ENCODE results near the gene BTNL9. TPM values are rescaled to one million over a fixed set of nuclear protein-coding genes. Genes with fewer than 3 reads are reported as not detected.

The BTNL9 gene
- 162 and 188 TPM in 2 replicates for total RNA-seq (2014; rRNA removed; shearing (Covaris generic))
- 219 and 232 TPM in 2 replicates for total RNA-seq (2022)
- percentile 84 among the genes with signal in this experiment for Bru-seq, nascent RNA
- BruChase-seq, experiment 1, labeled RNA remaining after a 6-hour chase, result percentile 98 among the genes with signal in this experiment
- percentile 96 among the genes with signal in this experiment for BruChase-seq, experiment 2, labeled RNA remaining after a 2-hour chase
- long read RNA-seq, transcript BTNL9-205 (2 exons, 611 nt), result major isoform, 5 of 177 reads
- long read RNA-seq, partial matches to known transcripts, result 83 of 177 reads
- long read RNA-seq, other reads (novel, unspliced or antisense), result 88 of 177 reads

DNA sequence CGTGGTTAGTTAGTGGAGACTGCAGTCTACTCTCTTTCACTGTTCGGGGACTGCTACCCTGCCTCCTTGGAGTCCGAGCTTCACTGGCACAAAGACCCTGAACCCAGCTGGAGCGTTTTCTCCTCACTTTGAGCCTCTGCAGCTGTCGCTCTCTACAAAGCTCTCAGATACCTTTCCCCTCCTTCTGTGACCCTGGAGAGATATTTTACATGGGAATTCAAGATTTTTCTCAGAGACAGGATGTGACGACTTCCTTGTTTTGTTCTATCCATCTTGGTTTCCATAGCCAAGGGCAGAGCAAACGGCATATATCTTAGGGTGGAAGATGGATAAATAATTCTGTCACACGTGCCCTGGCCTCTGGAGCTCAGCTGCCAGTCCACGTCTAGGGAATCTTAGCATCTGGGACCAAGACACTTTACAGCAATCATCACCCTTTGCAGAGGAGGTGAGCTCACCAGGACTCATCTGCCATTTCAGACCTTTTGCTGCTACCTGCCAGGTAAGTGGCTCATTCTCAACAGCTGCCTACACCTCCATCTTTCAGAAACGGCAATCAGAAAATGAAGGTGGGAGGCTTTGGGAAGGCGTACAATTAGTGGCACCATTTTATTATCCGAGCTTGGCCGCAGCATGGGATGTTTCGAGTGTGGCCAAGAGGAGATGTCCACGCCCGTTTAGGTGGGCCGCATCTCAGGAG is at the start of gene BTNL9:
TSS of gene BTNL9 (plus strand) at position 336 of the 700 bp plus-strand sequence. CDS start 5,224 bp downstream, outside the sequence.
- Histone ChIP-seq H3K79me2 (ENCODE audit: insufficient read depth, low read depth, low read length) (no peaks in the 10 kb centered on the region), H2AFZ (ENCODE audit: low read length) (no peak within 1 kb of the TSS), H4K20me1 (ENCODE audit: insufficient read depth, low read length) (no peaks in the 10 kb centered on the region), H3K9me2 (ENCODE audit: insufficient read depth, low read length) (no peaks in the 10 kb centered on the region), H3K27ac (ENCODE audit: low read depth, low read length, poor library complexity, severe bottlenecking) (no peak within 1 kb of the TSS), H3K4me3 (ENCODE audit: low read depth, low read length, poor library complexity, severe bottlenecking) (no peak within 1 kb of the TSS), H3K36me3 (ENCODE audit: insufficient read depth, low read length) (no peaks in the 10 kb centered on the region), H3K4me1 (ENCODE audit: insufficient read depth, low read length, poor library complexity, severe bottlenecking) (peaks cover 20% of the 10 kb centered on the region), H3K4me2 (ENCODE audit: low read length) (no peak within 1 kb of the TSS), H3K9me3 (ENCODE audit: low read length) (no peaks in the 10 kb centered on the region)
- intact Hi-C loops (cut with micrococcal nuclease; ENCODE audit: unreplicated experiment), result loop anchor here (5.0 kb wide), 1 partner anchor 258 kb away; no protein-coding TSS in a partner anchor
- no peak for DNase-seq (ENCODE audit: low spot score)
- no peak for TF ChIP-seq EZH2phosphoT487 (IDR thresholded peaks at IDR 0.05; ENCODE audit: borderline replicate concordance, low read depth, low read length)
- TF ChIP-seq, protein P1, sequence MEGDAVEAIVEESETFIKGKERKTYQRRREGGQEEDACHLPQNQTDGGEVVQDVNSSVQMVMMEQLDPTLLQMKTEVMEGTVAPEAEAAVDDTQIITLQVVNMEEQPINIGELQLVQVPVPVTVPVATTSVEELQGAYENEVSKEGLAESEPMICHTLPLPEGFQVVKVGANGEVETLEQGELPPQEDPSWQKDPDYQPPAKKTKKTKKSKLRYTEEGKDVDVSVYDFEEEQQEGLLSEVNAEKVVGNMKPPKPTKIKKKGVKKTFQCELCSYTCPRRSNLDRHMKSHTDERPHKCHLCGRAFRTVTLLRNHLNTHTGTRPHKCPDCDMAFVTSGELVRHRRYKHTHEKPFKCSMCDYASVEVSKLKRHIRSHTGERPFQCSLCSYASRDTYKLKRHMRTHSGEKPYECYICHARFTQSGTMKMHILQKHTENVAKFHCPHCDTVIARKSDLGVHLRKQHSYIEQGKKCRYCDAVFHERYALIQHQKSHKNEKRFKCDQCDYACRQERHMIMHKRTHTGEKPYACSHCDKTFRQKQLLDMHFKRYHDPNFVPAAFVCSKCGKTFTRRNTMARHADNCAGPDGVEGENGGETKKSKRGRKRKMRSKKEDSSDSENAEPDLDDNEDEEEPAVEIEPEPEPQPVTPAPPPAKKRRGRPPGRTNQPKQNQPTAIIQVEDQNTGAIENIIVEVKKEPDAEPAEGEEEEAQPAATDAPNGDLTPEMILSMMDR (conservative IDR thresholded peaks at IDR 0.05; ENCODE audit: low read length), result no peak
- CTCF ChIA-PET (ENCODE audit: unreplicated experiment), result interaction anchor here (0.6 kb wide), 1 partner anchor 161 kb away, joined by 3 read pairs; no protein-coding TSS in a partner anchor
- no TSS peak for BruUV-seq (replicated peaks)
- POLR2A ChIA-PET, result interaction anchor here (1.2 kb wide), 1 partner anchor 11 kb away, joined by 4 read pairs; no protein-coding TSS in a partner anchor

GRCh38 chr5:180990882-180991242 is 49.2 kb upstream of the BTNL9 start:
- Histone ChIP-seq H4K20me1 (ENCODE audit: insufficient read depth, low read length) (no peaks in the 10 kb centered on the region), H3K4me3 (ENCODE audit: low read depth, low read length, poor library complexity, severe bottlenecking) (no peak overlapping the region), H3K79me2 (ENCODE audit: insufficient read depth, low read depth, low read length) (no peaks in the 10 kb centered on the region), H3K9me3 (ENCODE audit: low read length) (no peaks in the 10 kb centered on the region), H2AFZ (ENCODE audit: low read length) (peak overlapping the region; percentile 54; the same call in 1 of the 2 replicates), H3K4me2 (ENCODE audit: low read length) (peak overlapping the region; percentile 53; the same call in 1 of the 2 replicates), H3K9me2 (ENCODE audit: insufficient read depth, low read length) (no peaks in the 10 kb centered on the region), H3K27ac (ENCODE audit: low read depth, low read length, poor library complexity, severe bottlenecking) (no peak overlapping the region), H3K4me1 (ENCODE audit: insufficient read depth, low read length, poor library complexity, severe bottlenecking) (peaks cover 5% of the 10 kb centered on the region), H3K36me3 (ENCODE audit: insufficient read depth, low read length) (no peaks in the 10 kb centered on the region)
- ChIA-PET POLR2A (interaction anchor here (1.1 kb wide), 1 partner anchor 16 kb away, joined by 3 read pairs; no protein-coding TSS in a partner anchor), CTCF (ENCODE audit: unreplicated experiment) (no interaction called here)
- no peak for DNase-seq (ENCODE audit: low spot score)
- TF ChIP-seq EZH2phosphoT487 (IDR thresholded peaks at IDR 0.05; ENCODE audit: borderline replicate concordance, low read depth, low read length), result no peak
- TF ChIP-seq, protein P1 (conservative IDR thresholded peaks at IDR 0.05; ENCODE audit: low read length), result no peak
- no TSS peak for BruUV-seq (replicated peaks)
- intact Hi-C loops (cut with micrococcal nuclease; ENCODE audit: unreplicated experiment), result loop anchor here (5.0 kb wide), 1 partner anchor 61 kb away; no protein-coding TSS in a partner anchor

All from OCI-LY7 (cell line).